Neural cell (in vitro differentiated cells): ENCODE data around the gene CEP72. TPM values are rescaled to one million over a fixed set of nuclear protein-coding genes. Genes with fewer than 3 reads are reported as not detected.

Experiments
- H2AFZ ChIP-seq: fragments of 200-600, 300-800 bp; sonication (generic), shearing (Covaris generic); 2 replicates; pipeline ENCODE4 v1.6.0; 2014; ENCODE audit warnings: low read depth, mild to moderate bottlenecking, antibody characterized with exemption, low read length, moderate library complexity
- H3F3A ChIP-seq: fragments of 200-600 bp; shearing (Covaris generic); 2 replicates; pipeline ENCODE4 v1.6.1; 2016; ENCODE audit warnings: mild to moderate bottlenecking, moderate library complexity, mixed read lengths, antibody characterized with exemption, low read length; ENCODE audit not compliant: insufficient read depth, poor library complexity, severe bottlenecking
- H3K27ac ChIP-seq: fragments of 200-600, 300-800 bp; sonication (generic), shearing (Covaris generic); 2 replicates; pipeline ENCODE4 v1.5.1; 2014; ENCODE audit warnings: mild to moderate bottlenecking, low read length, moderate library complexity
- H3K27me3 ChIP-seq: fragments of 300-800, 200-600 bp; sonication (generic), shearing (Covaris generic); 2 replicates; pipeline ENCODE4 v1.6.0; 2014; ENCODE audit warnings: mild to moderate bottlenecking, low read depth, low read length, moderate library complexity; ENCODE audit not compliant: insufficient read depth
- H3K36me3 ChIP-seq: fragments of 300-800, 200-600 bp; sonication (generic), shearing (Covaris generic); 2 replicates; pipeline ENCODE4 v1.5.1; 2014; ENCODE audit warnings: mild to moderate bottlenecking, antibody characterized with exemption, low read length, moderate library complexity; ENCODE audit not compliant: insufficient read depth
- H3K4me2 ChIP-seq: fragments of 300-800, 200-600 bp; sonication (generic), shearing (Covaris generic); 2 replicates; pipeline ENCODE4 v1.6.0; 2014; ENCODE audit warnings: mild to moderate bottlenecking, low read length
- H3K4me3 ChIP-seq: fragments of 300-800, 200-600 bp; sonication (generic), shearing (Covaris generic); 2 replicates; pipeline ENCODE4 v1.5.1; 2014; ENCODE audit warnings: mild to moderate bottlenecking, low read length, moderate library complexity
- H3K79me2 ChIP-seq: fragments of 200-600 bp; shearing (Covaris generic); replicated peaks from 2 replicates; pipeline ENCODE4 v1.6.0; 2014; ENCODE audit warnings: mild to moderate bottlenecking, low read length, moderate library complexity; ENCODE audit not compliant: insufficient read depth
- H3K9ac ChIP-seq: fragments of 300-800, 200-600 bp; sonication (generic), shearing (Covaris generic); 2 replicates; pipeline ENCODE4 v1.6.1; 2016; ENCODE audit warnings: mild to moderate bottlenecking, low read length, mixed read lengths
- H3K9me2 ChIP-seq: fragments of 200-600 bp; shearing (Covaris generic); 2 replicates; pipeline ENCODE4 v1.6.1; 2016; ENCODE audit warnings: mild to moderate bottlenecking, low read length, mixed read lengths; ENCODE audit not compliant: insufficient read depth
- H3K9me3 ChIP-seq: fragments of 200-600, 300-800 bp; sonication (generic), shearing (Covaris generic); 2 replicates; pipeline ENCODE4 v1.6.1; 2016; ENCODE audit warnings: mild to moderate bottlenecking, mixed run types, low read length, moderate library complexity, mixed read lengths
- H4K20me1 ChIP-seq: fragments of 200-600 bp; shearing (Covaris generic); 2 replicates; pipeline ENCODE4 v1.6.1; 2016; ENCODE audit warnings: mild to moderate bottlenecking, mixed run types; ENCODE audit not compliant: insufficient read depth
- EP300 ChIP-seq: fragments of 450-650 bp; conservative IDR thresholded peaks from 2 replicates; pipeline ENCODE4 v1.6.1; 2014; ENCODE audit warnings: antibody characterized with exemption, mild to moderate bottlenecking, moderate library complexity; ENCODE audit not compliant: poor library complexity, severe bottlenecking
- EZH2 ChIP-seq: fragments of 200-600, 300-800 bp; shearing (Covaris generic), sonication (generic); IDR thresholded peaks from 2 replicates; pipeline ENCODE4 v1.6.1; 2014; ENCODE audit warnings: antibody characterized with exemption, low read length, borderline replicate concordance, mild to moderate bottlenecking; ENCODE audit not compliant: insufficient read depth, poor library complexity, severe bottlenecking
- MXI1 ChIP-seq: fragments of 450-650 bp; conservative IDR thresholded peaks from 2 replicates; pipeline ENCODE4 v1.6.1; 2014; ENCODE audit warnings: antibody characterized with exemption, mild to moderate bottlenecking; ENCODE audit not compliant: poor library complexity, severe bottlenecking
- POLR2AphosphoS5 ChIP-seq: IDR thresholded peaks from 2 replicates; pipeline ENCODE4 v1.6.1; 2012
- RAD21 ChIP-seq: fragments of 450-650 bp; conservative IDR thresholded peaks from 2 replicates; pipeline ENCODE4 v1.6.1; 2014; ENCODE audit warnings: antibody characterized with exemption, mild to moderate bottlenecking, moderate library complexity
- SMC3 ChIP-seq: fragments of 450-650 bp; conservative IDR thresholded peaks from 2 replicates; pipeline ENCODE4 v1.6.1; 2014; ENCODE audit warnings: antibody characterized with exemption, mild to moderate bottlenecking, moderate library complexity; ENCODE audit not compliant: poor library complexity
- TAF1 ChIP-seq: IDR thresholded peaks from 2 replicates; pipeline ENCODE4 v1.6.1; 2012; ENCODE audit warnings: low read depth
- polyA minus RNA-seq: library from RNA; depleted of rRNA, polyadenylated mRNA; stranded (reverse); fragments of >200 nt; gene quantifications from 2 replicates; pipeline ENCODE4 v1.2.3, GENCODE V29; 2014
- polyA plus RNA-seq: library from polyadenylated mRNA; depleted of rRNA; stranded (reverse); fragments of >200 nt; gene quantifications from 2 replicates; pipeline ENCODE4 v1.2.3, GENCODE V29; 2014
- TF ChIP-seq, protein P1 (sequence below): fragments of 450-650 bp; IDR thresholded peaks from 2 replicates; pipeline ENCODE4 v1.5.1; 2014; ENCODE audit warnings: antibody characterized with exemption, mild to moderate bottlenecking, moderate library complexity; ENCODE audit not compliant: poor library complexity, severe bottlenecking
- TF ChIP-seq, protein P2 (sequence below): IDR thresholded peaks from 2 replicates; pipeline ENCODE4 v1.6.1; 2012; ENCODE audit warnings: borderline replicate concordance

Gene CEP72, protein sequence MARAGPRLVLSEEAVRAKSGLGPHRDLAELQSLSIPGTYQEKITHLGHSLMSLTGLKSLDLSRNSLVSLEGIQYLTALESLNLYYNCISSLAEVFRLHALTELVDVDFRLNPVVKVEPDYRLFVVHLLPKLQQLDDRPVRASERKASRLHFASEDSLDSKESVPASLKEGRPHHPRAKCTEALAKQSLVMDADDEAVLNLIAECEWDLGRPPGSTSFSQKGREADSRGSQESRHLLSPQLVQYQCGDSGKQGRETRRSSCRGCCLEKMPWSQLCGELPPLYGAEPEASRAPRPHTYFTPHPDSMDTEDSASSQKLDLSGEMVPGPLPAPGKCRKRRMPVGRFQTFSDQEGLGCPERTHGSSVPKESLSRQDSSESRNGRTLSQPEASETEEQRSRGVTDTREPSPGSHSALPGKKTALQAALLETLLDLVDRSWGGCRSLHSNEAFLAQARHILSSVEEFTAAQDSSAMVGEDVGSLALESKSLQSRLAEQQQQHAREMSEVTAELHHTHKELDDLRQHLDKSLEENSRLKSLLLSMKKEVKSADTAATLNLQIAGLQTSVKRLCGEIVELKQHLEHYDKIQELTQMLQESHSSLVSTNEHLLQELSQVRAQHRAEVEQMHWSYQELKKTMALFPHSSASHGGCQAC
- polyA plus RNA-seq, result 5.9 and 7.0 TPM in 2 replicates
- polyA minus RNA-seq, result 6.1 and 7.5 TPM in 2 replicates

DNA sequence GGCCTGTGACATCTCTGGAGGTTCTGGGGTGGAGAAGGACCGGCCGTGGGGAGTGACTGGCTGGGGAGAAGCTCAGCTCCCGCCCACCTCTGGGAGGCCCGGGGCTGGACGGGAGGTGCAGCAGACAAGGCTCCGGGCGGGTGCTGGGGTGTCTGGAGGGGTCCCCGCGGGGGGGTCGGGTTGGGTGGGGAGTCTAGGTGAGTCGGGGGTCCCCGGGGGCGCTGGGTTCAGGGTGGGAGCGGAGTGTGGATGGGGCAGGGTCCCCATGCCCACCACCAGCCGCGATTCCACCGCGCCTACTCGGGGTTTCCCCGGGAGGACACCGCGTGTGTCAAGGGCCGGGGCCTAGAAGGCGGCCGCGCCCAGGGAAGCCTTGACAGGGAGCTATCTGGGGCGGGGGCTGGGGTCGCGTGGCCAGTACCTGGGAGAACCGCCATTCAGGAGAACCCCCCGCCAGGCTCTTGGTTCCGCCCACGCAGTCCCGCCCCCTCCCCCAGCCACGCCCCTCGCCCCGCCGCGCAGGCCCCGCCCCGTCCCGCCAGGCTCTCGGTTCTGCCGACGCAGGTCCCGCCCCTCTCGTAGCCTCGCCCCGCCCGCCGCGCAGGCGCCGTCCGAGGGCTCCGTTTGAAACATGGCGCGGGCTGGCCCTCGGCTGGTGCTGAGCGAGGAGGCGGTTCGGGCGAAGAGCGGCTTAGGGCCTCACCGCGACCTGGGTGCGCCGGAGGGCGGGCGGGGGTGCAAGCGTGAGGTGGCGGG is at the start of gene CEP72:
CEP72 (plus strand) TSS at position 610 of the 756 bp plus-strand sequence; CDS start at position 632, 22 bp downstream.
- Histone ChIP-seq H3K9me2 (no peaks in the 10 kb centered on the region), H3K4me2 (peak within 1 kb of the TSS; percentile 78), H3F3A (no peaks in the 10 kb centered on the region), H3K9ac (peak within 1 kb of the TSS; percentile 73), H3K4me3 (peak within 1 kb of the TSS; percentile 87), H3K79me2 (peaks cover 19% of the 10 kb centered on the region), H3K36me3 (no peaks in the 10 kb centered on the region), H4K20me1 (no peaks in the 10 kb centered on the region), H3K9me3 (no peaks in the 10 kb centered on the region), H3K27me3 (no peaks in the 10 kb centered on the region), H3K27ac (no peak within 1 kb of the TSS), H2AFZ (peak within 1 kb of the TSS; percentile 73)
- TF ChIP-seq MXI1 (peak; percentile 64), EP300 (no peak), RAD21 (no peak), TAF1 (peak; percentile 43), SMC3 (no peak), EZH2 (no peak), POLR2AphosphoS5 (peak; percentile 49)
- TF ChIP-seq, protein P1, sequence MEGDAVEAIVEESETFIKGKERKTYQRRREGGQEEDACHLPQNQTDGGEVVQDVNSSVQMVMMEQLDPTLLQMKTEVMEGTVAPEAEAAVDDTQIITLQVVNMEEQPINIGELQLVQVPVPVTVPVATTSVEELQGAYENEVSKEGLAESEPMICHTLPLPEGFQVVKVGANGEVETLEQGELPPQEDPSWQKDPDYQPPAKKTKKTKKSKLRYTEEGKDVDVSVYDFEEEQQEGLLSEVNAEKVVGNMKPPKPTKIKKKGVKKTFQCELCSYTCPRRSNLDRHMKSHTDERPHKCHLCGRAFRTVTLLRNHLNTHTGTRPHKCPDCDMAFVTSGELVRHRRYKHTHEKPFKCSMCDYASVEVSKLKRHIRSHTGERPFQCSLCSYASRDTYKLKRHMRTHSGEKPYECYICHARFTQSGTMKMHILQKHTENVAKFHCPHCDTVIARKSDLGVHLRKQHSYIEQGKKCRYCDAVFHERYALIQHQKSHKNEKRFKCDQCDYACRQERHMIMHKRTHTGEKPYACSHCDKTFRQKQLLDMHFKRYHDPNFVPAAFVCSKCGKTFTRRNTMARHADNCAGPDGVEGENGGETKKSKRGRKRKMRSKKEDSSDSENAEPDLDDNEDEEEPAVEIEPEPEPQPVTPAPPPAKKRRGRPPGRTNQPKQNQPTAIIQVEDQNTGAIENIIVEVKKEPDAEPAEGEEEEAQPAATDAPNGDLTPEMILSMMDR, result no peak
- TF ChIP-seq, protein P2, sequence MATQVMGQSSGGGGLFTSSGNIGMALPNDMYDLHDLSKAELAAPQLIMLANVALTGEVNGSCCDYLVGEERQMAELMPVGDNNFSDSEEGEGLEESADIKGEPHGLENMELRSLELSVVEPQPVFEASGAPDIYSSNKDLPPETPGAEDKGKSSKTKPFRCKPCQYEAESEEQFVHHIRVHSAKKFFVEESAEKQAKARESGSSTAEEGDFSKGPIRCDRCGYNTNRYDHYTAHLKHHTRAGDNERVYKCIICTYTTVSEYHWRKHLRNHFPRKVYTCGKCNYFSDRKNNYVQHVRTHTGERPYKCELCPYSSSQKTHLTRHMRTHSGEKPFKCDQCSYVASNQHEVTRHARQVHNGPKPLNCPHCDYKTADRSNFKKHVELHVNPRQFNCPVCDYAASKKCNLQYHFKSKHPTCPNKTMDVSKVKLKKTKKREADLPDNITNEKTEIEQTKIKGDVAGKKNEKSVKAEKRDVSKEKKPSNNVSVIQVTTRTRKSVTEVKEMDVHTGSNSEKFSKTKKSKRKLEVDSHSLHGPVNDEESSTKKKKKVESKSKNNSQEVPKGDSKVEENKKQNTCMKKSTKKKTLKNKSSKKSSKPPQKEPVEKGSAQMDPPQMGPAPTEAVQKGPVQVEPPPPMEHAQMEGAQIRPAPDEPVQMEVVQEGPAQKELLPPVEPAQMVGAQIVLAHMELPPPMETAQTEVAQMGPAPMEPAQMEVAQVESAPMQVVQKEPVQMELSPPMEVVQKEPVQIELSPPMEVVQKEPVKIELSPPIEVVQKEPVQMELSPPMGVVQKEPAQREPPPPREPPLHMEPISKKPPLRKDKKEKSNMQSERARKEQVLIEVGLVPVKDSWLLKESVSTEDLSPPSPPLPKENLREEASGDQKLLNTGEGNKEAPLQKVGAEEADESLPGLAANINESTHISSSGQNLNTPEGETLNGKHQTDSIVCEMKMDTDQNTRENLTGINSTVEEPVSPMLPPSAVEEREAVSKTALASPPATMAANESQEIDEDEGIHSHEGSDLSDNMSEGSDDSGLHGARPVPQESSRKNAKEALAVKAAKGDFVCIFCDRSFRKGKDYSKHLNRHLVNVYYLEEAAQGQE, result peak; percentile 41

DNA sequence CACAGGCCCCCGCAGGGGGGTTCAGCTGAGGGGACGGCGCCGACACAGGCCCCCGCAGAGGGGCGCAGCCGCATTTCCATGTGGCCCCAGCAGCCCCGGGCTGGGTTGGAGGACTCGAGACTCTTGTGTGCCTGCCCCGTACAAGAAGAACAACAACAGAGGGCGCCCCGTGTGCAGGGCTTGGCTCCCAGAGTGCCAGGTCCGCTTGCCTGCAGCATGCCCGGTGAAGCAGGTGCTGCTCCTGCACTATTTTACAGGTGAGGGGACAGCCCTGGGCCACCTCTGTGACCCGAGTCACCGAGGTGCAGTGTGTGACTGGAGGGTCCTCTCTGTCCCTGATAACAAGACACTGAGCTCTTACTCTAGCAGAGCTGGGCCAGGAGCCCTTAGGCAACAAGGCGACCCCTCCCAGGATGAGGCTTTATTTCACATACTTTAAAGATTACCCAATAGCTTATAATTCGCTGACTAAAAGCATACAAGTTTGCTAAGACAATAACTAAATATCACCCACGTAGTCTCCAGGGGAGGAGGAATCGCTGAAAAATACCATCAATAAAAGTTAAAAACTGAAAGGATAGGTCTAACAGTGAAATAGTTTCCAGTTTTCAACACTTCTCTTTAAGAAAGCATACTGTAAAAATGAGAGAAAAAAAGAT is 46.2 kb upstream of the CEP72 start:
- Histone ChIP-seq H3K36me3 (no peaks in the 10 kb centered on the region), H2AFZ (no peak overlapping the region), H3K27ac (no peak overlapping the region), H3K4me3 (no peak overlapping the region), H3K9me2 (no peaks in the 10 kb centered on the region), H3K4me2 (no peak overlapping the region), H3K27me3 (no peaks in the 10 kb centered on the region), H4K20me1 (no peaks in the 10 kb centered on the region), H3F3A (no peaks in the 10 kb centered on the region), H3K79me2 (no peaks in the 10 kb centered on the region), H3K9me3 (no peaks in the 10 kb centered on the region), H3K9ac (no peak overlapping the region)
- TF ChIP-seq POLR2AphosphoS5 (no peak), TAF1 (no peak), RAD21 (no peak), EP300 (no peak), EZH2 (no peak), MXI1 (no peak), SMC3 (no peak)
- TF ChIP-seq, protein P2, result no peak
- TF ChIP-seq, protein P1, result no peak
